Vagina (tissue), 2 donors: Measurements from ENCODE around the gene TLDC2. TPM values are rescaled to one million over a fixed set of nuclear protein-coding genes. Genes with fewer than 3 reads are reported as not detected.

Experiments used
- DNase-seq, 2 donors: peaks; one replicate each; pipeline ENCODE4 v3.0.0-alpha.2; 2017; ENCODE audit errors: extremely low spot score in 2 of 2
- H3K27ac ChIP-seq: fragments of 200-600 bp; sonication (generic); one replicate; pipeline ENCODE4 v1.5.1; 2019
- H3K27me3 ChIP-seq: fragments of 200-600 bp; sonication (generic); one replicate; pipeline ENCODE4 v1.5.1; 2019
- H3K36me3 ChIP-seq, 2 donors: fragments of 200-600 bp; sonication (generic); one replicate each; pipeline ENCODE4 v1.5.1; 2017 to 2019
- H3K4me1 ChIP-seq: fragments of 200-600 bp; sonication (generic); one replicate; pipeline ENCODE4 v1.5.1; 2019
- H3K4me3 ChIP-seq, 2 donors: fragments of 200-600 bp; sonication (generic); 1 replicate in 1 of 2; 2 replicates in 1 of 2; pipeline ENCODE4 v1.5.1; 2016 to 2019
- H3K9me3 ChIP-seq: fragments of 200-600 bp; sonication (generic); one replicate; pipeline ENCODE4 v1.5.1; 2019
- POLR2A ChIP-seq, 2 donors: fragments of 450-650 bp; IDR thresholded peaks; one replicate each; pipeline ENCODE4 v1.6.1; 2017; ENCODE audit warnings: antibody characterized with exemption in 2 of 2, mild to moderate bottlenecking in 2 of 2, moderate library complexity in 2 of 2
- POLR2AphosphoS5 ChIP-seq, 2 donors: sonication (generic); formaldehyde crosslinking; IDR thresholded peaks; one replicate each; pipeline ENCODE4 v1.9.0; 2017; ENCODE audit warnings: antibody characterized with exemption in 2 of 2, mild to moderate bottlenecking in 2 of 2, low read depth in 1 of 2; ENCODE audit not compliant: insufficient read depth in 1 of 2
- intact Hi-C: fragments of 100-400 bp; cut with DNase I; formaldehyde crosslinking; loops from one replicate; pipeline ENCODE4 v1.15.1; 2023
- total RNA-seq: library from RNA; depleted of rRNA; stranded (reverse); fragments of >200 nt; gene quantifications from one replicate; pipeline ENCODE4 v1.2.3, GENCODE V29; 2016
- TF ChIP-seq, protein P1 (sequence below), 3 experiments: fragments of 450-650 bp in 2 of 3; fragments of 200-600 bp in 1 of 3; sonication (generic) in 1 of 3; IDR thresholded peaks; one replicate each; pipeline ENCODE4 v1.5.1; 2017 to 2019; ENCODE audit warnings: antibody characterized with exemption in 3 of 3, mild to moderate bottlenecking in 2 of 3, moderate library complexity in 2 of 3

TLDC2 gene
- total RNA-seq, 1 donor from 2014 or later: 3.9 TPM

DNA sequence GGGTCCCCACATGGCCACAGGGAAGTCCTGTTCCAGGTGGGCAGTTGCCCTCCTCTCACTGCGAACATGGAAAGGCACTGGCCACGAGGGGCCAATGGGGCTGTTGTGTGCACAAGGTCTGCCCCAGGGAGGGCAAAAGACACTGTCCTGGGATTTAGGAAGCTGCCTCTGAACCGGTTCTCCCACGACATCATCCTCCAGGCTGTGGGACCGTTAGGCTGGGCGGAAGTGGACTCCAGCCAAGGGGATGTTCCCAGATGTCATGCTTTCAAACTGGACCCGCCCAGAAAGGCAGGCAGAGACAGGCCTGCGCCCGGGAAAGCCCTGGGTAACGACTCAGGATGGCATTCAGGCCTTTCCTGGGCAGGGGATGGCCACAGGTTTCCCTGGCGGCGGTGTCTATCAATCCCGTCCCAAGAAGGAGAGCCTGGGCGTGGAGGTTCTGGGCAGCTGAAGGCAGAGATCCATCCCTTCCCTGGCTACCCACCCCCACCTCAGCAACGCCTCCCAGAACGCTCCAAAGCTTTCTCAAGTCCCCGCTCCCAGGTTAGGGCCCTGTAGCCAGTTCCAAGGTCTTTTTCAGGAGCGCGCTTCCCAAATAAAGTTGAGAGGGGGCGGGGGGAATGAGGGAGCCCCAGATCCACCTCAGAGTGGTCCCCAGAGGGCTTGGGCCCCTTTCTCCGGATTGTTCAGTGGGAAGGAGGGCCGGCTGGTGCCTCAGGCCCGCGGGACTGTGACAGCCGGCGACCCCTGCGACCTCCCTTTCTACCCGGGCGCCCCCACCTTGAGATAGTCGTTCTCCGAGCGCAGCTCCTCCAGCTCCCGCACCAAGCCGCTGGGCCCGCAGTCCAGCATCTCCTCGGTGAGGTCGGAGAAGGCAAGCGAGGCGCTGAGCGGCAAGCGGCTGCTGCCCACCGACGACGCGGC is 13.8 kb upstream of the TLDC2 start:
- DNase-seq: peak in 1 of 2 donors; percentile 96
- H3K4me1 ChIP-seq: peaks cover 60% of the 10 kb centered on the region

GRCh38 chr20:36862857-36863668 is 12.9 kb upstream of the TLDC2 start:
- Histone ChIP-seq H3K4me3 (peak overlapping the region; percentile 72 to 93), H3K9me3 (no peaks in the 10 kb centered on the region), H3K27ac (peak overlapping the region; percentile 97), H3K4me1 (peaks cover 51% of the 10 kb centered on the region), H3K36me3 (no peaks in the 10 kb centered on the region), H3K27me3 (no peaks in the 10 kb centered on the region)
- TF ChIP-seq POLR2A (IDR thresholded peaks at IDR 0.05): peak; percentile 41 to 55
- TF ChIP-seq, protein P1, sequence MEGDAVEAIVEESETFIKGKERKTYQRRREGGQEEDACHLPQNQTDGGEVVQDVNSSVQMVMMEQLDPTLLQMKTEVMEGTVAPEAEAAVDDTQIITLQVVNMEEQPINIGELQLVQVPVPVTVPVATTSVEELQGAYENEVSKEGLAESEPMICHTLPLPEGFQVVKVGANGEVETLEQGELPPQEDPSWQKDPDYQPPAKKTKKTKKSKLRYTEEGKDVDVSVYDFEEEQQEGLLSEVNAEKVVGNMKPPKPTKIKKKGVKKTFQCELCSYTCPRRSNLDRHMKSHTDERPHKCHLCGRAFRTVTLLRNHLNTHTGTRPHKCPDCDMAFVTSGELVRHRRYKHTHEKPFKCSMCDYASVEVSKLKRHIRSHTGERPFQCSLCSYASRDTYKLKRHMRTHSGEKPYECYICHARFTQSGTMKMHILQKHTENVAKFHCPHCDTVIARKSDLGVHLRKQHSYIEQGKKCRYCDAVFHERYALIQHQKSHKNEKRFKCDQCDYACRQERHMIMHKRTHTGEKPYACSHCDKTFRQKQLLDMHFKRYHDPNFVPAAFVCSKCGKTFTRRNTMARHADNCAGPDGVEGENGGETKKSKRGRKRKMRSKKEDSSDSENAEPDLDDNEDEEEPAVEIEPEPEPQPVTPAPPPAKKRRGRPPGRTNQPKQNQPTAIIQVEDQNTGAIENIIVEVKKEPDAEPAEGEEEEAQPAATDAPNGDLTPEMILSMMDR (IDR thresholded peaks at IDR 0.05): no peak
- intact Hi-C loops: loop anchor here (5.0 to 10.0 kb wide), 3 partner anchors 48 to 288 kb away; partner anchors contain the start of genes DSN1 and TGIF2
- no peak for DNase-seq

More for the DNA sequence above, 13.8 kb upstream of the TLDC2 start:
- Histone ChIP-seq H3K36me3 (no peaks in the 10 kb centered on the region), H3K27ac (peak overlapping the region; percentile 97), H3K27me3 (no peaks in the 10 kb centered on the region), H3K9me3 (no peaks in the 10 kb centered on the region), H3K4me3 (peak overlapping the region; percentile 72 to 93)
- intact Hi-C loops: loop anchor here (5.0 to 10.0 kb wide), 3 partner anchors 47 to 287 kb away; partner anchors contain the start of genes DSN1 and TGIF2
- TF ChIP-seq, protein P1 (IDR thresholded peaks at IDR 0.05): no peak
- TF ChIP-seq POLR2AphosphoS5 (IDR thresholded peaks at IDR 0.05; ENCODE audit: insufficient read depth in 1 of 2, low read depth in 1 of 2): peak; percentile 92 to 98
- TF ChIP-seq POLR2A (IDR thresholded peaks at IDR 0.05): peak in 1 of 2 donors; percentile 88

- Histone ChIP-seq H3K27me3 (no peaks in the 10 kb centered on the region), H3K4me3 (no peak overlapping the region), H3K27ac (peak overlapping the region; percentile 94), H3K36me3 (no peaks in the 10 kb centered on the region), H3K9me3 (no peaks in the 10 kb centered on the region), H3K4me1 (peaks cover 32% of the 10 kb centered on the region)
- TF ChIP-seq, protein P1 (IDR thresholded peaks at IDR 0.05): no peak
- TF ChIP-seq POLR2AphosphoS5 (IDR thresholded peaks at IDR 0.05; ENCODE audit: insufficient read depth in 1 of 2, low read depth in 1 of 2) (no peak), POLR2A (IDR thresholded peaks at IDR 0.05) (no peak)
- no peak for DNase-seq
- intact Hi-C loops: loop anchor here (10.0 kb wide), 2 partner anchors 50 to 290 kb away; partner anchors contain the start of gene TGIF2
These were observed 10.7 kb upstream of the TLDC2 start for GRCh38 chr20:36865076-36865860.

GRCh38 chr20:36865861-36866149 is 10.1 kb upstream of the TLDC2 start:
- peaks cover 27% of the 10 kb centered on the region for H3K4me1 ChIP-seq
- no peaks in the 10 kb centered on the region for H3K36me3 ChIP-seq
- TF ChIP-seq, protein P1 (IDR thresholded peaks at IDR 0.05): no peak
- no peak for TF ChIP-seq POLR2AphosphoS5 (IDR thresholded peaks at IDR 0.05; ENCODE audit: insufficient read depth in 1 of 2, low read depth in 1 of 2)
- no peak for TF ChIP-seq POLR2A (IDR thresholded peaks at IDR 0.05)
- no peaks in the 10 kb centered on the region for H3K9me3 ChIP-seq
- intact Hi-C loops: loop anchor here (10.0 kb wide), 2 partner anchors 51 to 291 kb away; partner anchors contain the start of gene TGIF2
- H3K27ac ChIP-seq: no peak overlapping the region
- no peak overlapping the region for H3K4me3 ChIP-seq
- no peak for DNase-seq
- H3K27me3 ChIP-seq: no peaks in the 10 kb centered on the region
